OCI-LY7 (cell line): ENCODE data around the gene POU5F2.

Experiments
- EZH2phosphoT487 ChIP-seq: fragments of 200-600 bp; sonication (generic); IDR thresholded peaks from 2 replicates; pipeline ENCODE4 v1.6.1; 2018; ENCODE audit warnings: low read depth, borderline replicate concordance, mild to moderate bottlenecking, mixed run types, antibody characterized with exemption, low read length, moderate library complexity, mixed read lengths
- TF ChIP-seq, protein P1 (sequence below): fragments of 200-600 bp; sonication (generic); conservative IDR thresholded peaks from 2 replicates; pipeline ENCODE4 v1.5.1; 2014; ENCODE audit warnings: mild to moderate bottlenecking, antibody characterized with exemption, low read length, moderate library complexity, mixed read lengths

- TF ChIP-seq, protein P1, sequence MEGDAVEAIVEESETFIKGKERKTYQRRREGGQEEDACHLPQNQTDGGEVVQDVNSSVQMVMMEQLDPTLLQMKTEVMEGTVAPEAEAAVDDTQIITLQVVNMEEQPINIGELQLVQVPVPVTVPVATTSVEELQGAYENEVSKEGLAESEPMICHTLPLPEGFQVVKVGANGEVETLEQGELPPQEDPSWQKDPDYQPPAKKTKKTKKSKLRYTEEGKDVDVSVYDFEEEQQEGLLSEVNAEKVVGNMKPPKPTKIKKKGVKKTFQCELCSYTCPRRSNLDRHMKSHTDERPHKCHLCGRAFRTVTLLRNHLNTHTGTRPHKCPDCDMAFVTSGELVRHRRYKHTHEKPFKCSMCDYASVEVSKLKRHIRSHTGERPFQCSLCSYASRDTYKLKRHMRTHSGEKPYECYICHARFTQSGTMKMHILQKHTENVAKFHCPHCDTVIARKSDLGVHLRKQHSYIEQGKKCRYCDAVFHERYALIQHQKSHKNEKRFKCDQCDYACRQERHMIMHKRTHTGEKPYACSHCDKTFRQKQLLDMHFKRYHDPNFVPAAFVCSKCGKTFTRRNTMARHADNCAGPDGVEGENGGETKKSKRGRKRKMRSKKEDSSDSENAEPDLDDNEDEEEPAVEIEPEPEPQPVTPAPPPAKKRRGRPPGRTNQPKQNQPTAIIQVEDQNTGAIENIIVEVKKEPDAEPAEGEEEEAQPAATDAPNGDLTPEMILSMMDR: no peak
- no peak for TF ChIP-seq EZH2phosphoT487
Observed at GRCh38 chr5:93736284-93736683, 5.1 kb downstream of the POU5F2 start.
